ENCODE data around the gene CEP290.
"Not testable (repeated sequence)": the region's sequence is repeated elsewhere in the genome, so short reads cannot be mapped to it uniquely, and the experiment has no call there.

Gene CEP290

GRCh38 chr12:88144546-88145468 lies 2.9 kb upstream of the CEP290 start:
- Histone ChIP-seq H3K4me2 (no peak overlapping the region), H3K9ac (no peak overlapping the region)

GRCh38 chr12:88144037-88144436 lies 2.1 kb upstream of the CEP290 start:
- no peak for TF ChIP-seq Cebpa-rat (IDR thresholded peaks at IDR 0.05)
- Histone ChIP-seq H3K4me3 (peak overlapping the region in 1 of 10 experiments; percentile 21; a peak in 1 of 20 replicates), H3K27ac (no peak overlapping the region), H3K9me3 (replicated peaks in 1 of 11) (no peaks in the 10 kb centered on the region), H3K9ac (no peak overlapping the region), H3K4me2 (peak overlapping the region; percentile 33 to 99 (median 88); a peak in 20 of 22 replicates), H4K20me1 (no peaks in the 10 kb centered on the region; a peak in 2 of 22 replicates), H3K4me1 (peaks cover 15 to 31% (median 22%) of the 10 kb centered on the region in 10 experiments), H3K36me3 (peaks cover 0 to 13% (median 6%) of the 10 kb centered on the region in 11 experiments; a peak in 10 of 22 replicates), H3K27me3 (no peaks in the 10 kb centered on the region)

More at GRCh38 chr12:88144546-88145468, 2.9 kb upstream of the CEP290 start:
- no peak for TF ChIP-seq Cebpa-rat (IDR thresholded peaks at IDR 0.05)
- no peaks in the 10 kb centered on the region for H3K27me3 ChIP-seq
- H3K36me3 ChIP-seq = peaks cover under 1 to 8% (median 3%) of the 10 kb centered on the region in 11 experiments; a peak in 12 of 22 replicates
- H3K4me1 ChIP-seq = peaks cover 15 to 31% (median 22%) of the 10 kb centered on the region in 10 experiments
- H3K4me3 ChIP-seq = no peak overlapping the region
- H4K20me1 ChIP-seq = no peaks in the 10 kb centered on the region; a peak in 2 of 22 replicates
- H3K27ac ChIP-seq = no peak overlapping the region
- H3K9me3 ChIP-seq (replicated peaks in 1 of 11) = no peaks in the 10 kb centered on the region

- Histone ChIP-seq H3K36me3 (peaks cover 2 to 17% (median 6%) of the 10 kb centered on the region in 11 experiments; a peak in 11 of 22 replicates), H3K27ac (peak overlapping the region; percentile 38 to 84 (median 77); a peak in 21 of 22 replicates), H3K27me3 (no peaks in the 10 kb centered on the region), H3K4me2 (peak overlapping the region; percentile 79 to 99 (median 92)), H3K9ac (peak overlapping the region; percentile 71 to 88 (median 85)), H3K4me3 (peak overlapping the region; percentile 68 to 87 (median 78)), H4K20me1 (no peaks in the 10 kb centered on the region; a peak in 2 of 22 replicates), H3K9me3 (replicated peaks in 1 of 11) (no peaks in the 10 kb centered on the region), H3K4me1 (peaks cover 15 to 31% (median 22%) of the 10 kb centered on the region in 10 experiments)
- TF ChIP-seq Cebpa-rat (IDR thresholded peaks at IDR 0.05) = no peak
Measured at GRCh38 chr12:88142610-88142991, 713 bp upstream of the CEP290 start.

GRCh38 chr12:88141425-88141773 lies 489 bp downstream of the CEP290 start:
- H3K27me3 ChIP-seq = no peaks in the 10 kb centered on the region
- H3K36me3 ChIP-seq = peaks cover 3 to 28% (median 10%) of the 10 kb centered on the region in 11 experiments; a peak in 13 of 22 replicates
- peaks cover 15 to 31% (median 22%) of the 10 kb centered on the region in 10 experiments for H3K4me1 ChIP-seq
- peak overlapping the region; percentile 77 to 95 (median 88) for H3K4me2 ChIP-seq
- H4K20me1 ChIP-seq = no peaks in the 10 kb centered on the region; a peak in 2 of 22 replicates
- peak overlapping the region; percentile 68 to 87 (median 78) for H3K4me3 ChIP-seq
- H3K9me3 ChIP-seq (replicated peaks in 1 of 11) = no peaks in the 10 kb centered on the region
- peak overlapping the region; percentile 62 to 84 (median 78); a peak in 21 of 22 replicates for H3K27ac ChIP-seq
- peak overlapping the region; percentile 71 to 88 (median 85) for H3K9ac ChIP-seq
- TF ChIP-seq Cebpa-rat (IDR thresholded peaks at IDR 0.05) = no peak

GRCh38 chr12:88139711-88140110 lies 2.2 kb downstream of the CEP290 start:
- H3K4me1 ChIP-seq = peaks cover 15 to 24% (median 20%) of the 10 kb centered on the region in 10 experiments
- H3K4me3 ChIP-seq, H3K9ac ChIP-seq: not testable (repeated sequence)

GRCh38 chr12:88133181-88133580 lies 8.7 kb downstream of the CEP290 start:
- H3K27ac ChIP-seq; H3K9ac ChIP-seq; H3K4me1 ChIP-seq; H3K4me2 ChIP-seq; H3K9me3 ChIP-seq (replicated peaks in 1 of 11); H4K20me1 ChIP-seq; H3K4me3 ChIP-seq; H3K27me3 ChIP-seq: not testable (repeated sequence)
- H3K36me3 ChIP-seq = peaks cover 8 to 40% (median 30%) of the 10 kb centered on the region in 11 experiments; a peak in 18 of 22 replicates

More at GRCh38 chr12:88139711-88140110, 2.2 kb downstream of the CEP290 start:
- not testable (repeated sequence) for H4K20me1 ChIP-seq; H3K27me3 ChIP-seq; H3K4me2 ChIP-seq; H3K9me3 ChIP-seq (replicated peaks in 1 of 11); H3K27ac ChIP-seq
- H3K36me3 ChIP-seq = peaks cover 3 to 37% (median 16%) of the 10 kb centered on the region in 11 experiments; a peak in 15 of 22 replicates

- Histone ChIP-seq H3K36me3 (peaks cover 7 to 41% (median 31%) of the 10 kb centered on the region in 11 experiments; a peak in 18 of 22 replicates), H4K20me1 (no peaks in the 10 kb centered on the region), H3K4me2 (no peak overlapping the region), H3K27me3 (no peaks in the 10 kb centered on the region), H3K9ac (no peak overlapping the region), H3K27ac (peak overlapping the region in 1 of 11 experiments; percentile 15; a peak in 1 of 22 replicates), H3K4me3 (no peak overlapping the region), H3K9me3 (replicated peaks in 1 of 11) (no peaks in the 10 kb centered on the region), H3K4me1 (no peaks in the 10 kb centered on the region)
- TF ChIP-seq Cebpa-rat (IDR thresholded peaks at IDR 0.05) = no peak
Measured at GRCh38 chr12:88132392-88132791, 9.5 kb downstream of the CEP290 start.

GRCh38 chr12:88127855-88128254 lies 14.0 kb downstream of the CEP290 start:
- TF ChIP-seq Cebpa-rat (IDR thresholded peaks at IDR 0.05) = no peak
- Histone ChIP-seq H3K36me3 (peaks cover 7 to 34% (median 24%) of the 10 kb centered on the region in 11 experiments; a peak in 18 of 22 replicates), H3K4me3 (no peak overlapping the region), H3K27ac (no peak overlapping the region), H3K27me3 (no peaks in the 10 kb centered on the region), H3K9ac (no peak overlapping the region), H4K20me1 (no peaks in the 10 kb centered on the region), H3K4me1 (no peaks in the 10 kb centered on the region), H3K4me2 (no peak overlapping the region), H3K9me3 (replicated peaks in 1 of 11) (no peaks in the 10 kb centered on the region)

- Histone ChIP-seq H3K27ac (no peak overlapping the region), H3K4me1 (no peaks in the 10 kb centered on the region), H3K36me3 (peaks cover 7 to 42% (median 26%) of the 10 kb centered on the region in 11 experiments; a peak in 18 of 22 replicates), H3K9me3 (replicated peaks in 1 of 11) (no peaks in the 10 kb centered on the region), H4K20me1 (no peaks in the 10 kb centered on the region), H3K4me3 (no peak overlapping the region), H3K27me3 (no peaks in the 10 kb centered on the region), H3K9ac (no peak overlapping the region), H3K4me2 (no peak overlapping the region)
- TF ChIP-seq Cebpa-rat (IDR thresholded peaks at IDR 0.05) = no peak
Measured at GRCh38 chr12:88127099-88127498, 14.8 kb downstream of the CEP290 start.

All from BLaER1 treated with 17β-estradiol and CSF1 and Interleukin-3, amounts not matched to agents 10 nM and 100 nM (cell line).